K562 (cell line): ENCODE results near the gene GBA2. TPM values are rescaled to one million over a fixed set of nuclear protein-coding genes. Genes with fewer than 3 reads are reported as not detected.

Experiments
- ARNT ChIP-seq, 2 experiments: fragments of 450-650 bp; IDR thresholded peaks; 2 replicates each; pipeline ENCODE4 v1.6.1; 2016; ENCODE audit warnings: mild to moderate bottlenecking in 1 of 2
- CREBBP ChIP-seq: IDR thresholded peaks from one replicate; pipeline ENCODE4 v1.6.1; 2012; ENCODE audit warnings: low read depth, mild to moderate bottlenecking, control low read depth, inconsistent platforms, low read length
- EGR1 ChIP-seq: fragments of 450-650 bp; conservative IDR thresholded peaks from 2 replicates; pipeline ENCODE4 v1.6.1; 2017; ENCODE audit warnings: mild to moderate bottlenecking
- GTF2F1 ChIP-seq: IDR thresholded peaks from 2 replicates; pipeline ENCODE4 v1.6.1; 2011; ENCODE audit warnings: low read depth, low read length, improper control_type of control experiment
- HBP1 ChIP-seq: fragments of 450-650 bp; formaldehyde crosslinking; IDR thresholded peaks from 2 replicates; pipeline ENCODE4 v1.4.0; 2022; ENCODE audit warnings: missing genetic modification characterization
- IFI16 ChIP-seq: fragments of 250-450 bp; sonication (Bioruptor Pico); IDR thresholded peaks from 2 replicates; pipeline ENCODE4 v2.1.2; 2022; ENCODE audit warnings: mild to moderate bottlenecking, inconsistent platforms
- MAFK ChIP-seq: IDR thresholded peaks from 2 replicates; pipeline ENCODE4 v1.6.1; 2011; ENCODE audit warnings: low read length, improper control_type of control experiment
- MED1 ChIP-seq: sonication (generic); formaldehyde crosslinking; IDR thresholded peaks from 2 replicates; pipeline ENCODE4 v1.8.1; 2023; ENCODE audit warnings: missing genetic modification reagents, borderline replicate concordance
- MYNN ChIP-seq, 2 experiments: sonication (generic); formaldehyde crosslinking in 1 of 2; IDR thresholded peaks; 2 replicates each; pipeline versions ENCODE4 v1.5.0 to v1.6.1; 2016 to 2020; ENCODE audit warnings: antibody characterized with exemption in 1 of 2, missing genetic modification reagents in 1 of 2
- NFIC ChIP-seq: fragments of 450-650 bp; IDR thresholded peaks from 2 replicates; pipeline ENCODE4 v1.6.1; 2017; ENCODE audit warnings: mild to moderate bottlenecking, inconsistent platforms
- NR2F6 ChIP-seq: fragments of 450-650 bp; formaldehyde crosslinking; IDR thresholded peaks from 2 replicates; pipeline ENCODE4 v1.4.0; 2020; ENCODE audit warnings: mild to moderate bottlenecking
- NUFIP1 ChIP-seq: fragments of 450-650 bp; IDR thresholded peaks from 2 replicates; pipeline ENCODE4 v1.6.1; 2018; ENCODE audit not compliant: partially characterized antibody
- POLR2B ChIP-seq: fragments of 450-650 bp; IDR thresholded peaks from 2 replicates; pipeline ENCODE4 v1.6.1; 2018; ENCODE audit warnings: low read depth; ENCODE audit not compliant: partially characterized antibody
- RB1 ChIP-seq: fragments of 450-650 bp; IDR thresholded peaks from 2 replicates; pipeline ENCODE4 v1.6.1; 2017; ENCODE audit warnings: low read depth, mild to moderate bottlenecking
- SMAD4 ChIP-seq: fragments of 250-450 bp; sonication (Bioruptor Pico); conservative IDR thresholded peaks from 2 replicates; pipeline ENCODE4 v1.8.0; 2021; ENCODE audit warnings: inconsistent platforms, mild to moderate bottlenecking, moderate library complexity
- SREBF2 ChIP-seq: sonication (generic); formaldehyde crosslinking; IDR thresholded peaks from 2 replicates; pipeline ENCODE4 v1.4.0; 2020; ENCODE audit warnings: mild to moderate bottlenecking, missing genetic modification reagents
- TAF15 ChIP-seq: fragments of 200-400 bp; formaldehyde crosslinking; IDR thresholded peaks from 2 replicates; pipeline ENCODE4 v1.6.1; 2017; ENCODE audit warnings: mild to moderate bottlenecking, low read depth, low read length, moderate library complexity
- USF1 ChIP-seq: sonication (generic); formaldehyde crosslinking; IDR thresholded peaks from 2 replicates; pipeline ENCODE4 v1.9.0; 2022; ENCODE audit warnings: mild to moderate bottlenecking, missing genetic modification reagents
- YY1 ChIP-seq, 3 experiments: IDR thresholded peaks; 2 replicates each; pipeline ENCODE4 v1.6.1; 2011; ENCODE audit warnings: low read length in 2 of 3, mild to moderate bottlenecking in 2 of 3, moderate library complexity in 2 of 3, borderline replicate concordance in 1 of 3, control low read depth in 1 of 3, low read depth in 1 of 3; ENCODE audit not compliant: insufficient read depth in 3 of 3, insufficient replicate concordance in 2 of 3, control insufficient read depth in 1 of 3, insufficient read length in 1 of 3; ENCODE audit errors: extremely low read depth in 1 of 3
- ZBTB2 ChIP-seq: fragments of 450-650 bp; IDR thresholded peaks from 2 replicates; pipeline ENCODE4 v1.6.1; 2016; ENCODE audit warnings: antibody characterized with exemption
- ZNF121 ChIP-seq: sonication (generic); formaldehyde crosslinking; conservative IDR thresholded peaks from 2 replicates; pipeline ENCODE4 v1.8.0; 2022; ENCODE audit warnings: missing genetic modification reagents
- ZNF140 ChIP-seq: fragments of 250-450 bp; sonication (Bioruptor Pico); IDR thresholded peaks from 2 replicates; pipeline ENCODE4 v1.8.0; 2021; ENCODE audit warnings: moderate library complexity, mild to moderate bottlenecking, inconsistent platforms
- ZNF175 ChIP-seq: fragments of 200-800 bp; sonication (Bioruptor generic); IDR thresholded peaks from 2 replicates; pipeline ENCODE4 v1.6.1; 2016; ENCODE audit warnings: low read depth, mild to moderate bottlenecking, missing genetic modification characterization, missing compliant biosample characterization
- ZNF347 ChIP-seq: fragments of 450-650 bp; formaldehyde crosslinking; IDR thresholded peaks from 2 replicates; pipeline ENCODE4 v1.4.0; 2020; ENCODE audit warnings: low read depth, mild to moderate bottlenecking, moderate library complexity
- ZNF561 ChIP-seq: fragments of 450-650 bp; formaldehyde crosslinking; conservative IDR thresholded peaks from 2 replicates; pipeline ENCODE4 v1.4.0; 2020; ENCODE audit warnings: mild to moderate bottlenecking, moderate library complexity
- ZNF778 ChIP-seq: fragments of 450-650 bp; formaldehyde crosslinking; IDR thresholded peaks from 2 replicates; pipeline ENCODE4 v1.4.0; 2020; ENCODE audit warnings: mild to moderate bottlenecking, moderate library complexity
- polyA plus RNA-seq, 8 experiments: library from polyadenylated mRNA; depleted of rRNA in 4 of 8; stranded (reverse) in 5 of 8; unstranded in 3 of 8; fragments of >200 nt; fragmentation: Nextera tagmentation in 2 of 8; fragmentation: Illumina TruSeq in 1 of 8; extraction: Ambion mirVana in 2 of 8; extraction: Trizol in 1 of 8; gene quantifications; 2 replicates each; pipeline versions ENCODE4 v1.2.1 to v1.2.3, GENCODE V29; 2011 to 2014; ENCODE audit warnings: inconsistent platforms in 1 of 8, missing spikeins in 1 of 8
- total RNA-seq, 7 experiments: library from RNA; depleted of rRNA in 6 of 7; stranded (reverse); fragments of >200 nt in 6 of 7; fragmentation: Illumina TruSeq in 2 of 7; extraction: Trizol in 2 of 7; gene quantifications; 2 replicates each; pipeline versions ENCODE4 v1.2.1 to v1.2.3, GENCODE V29; 2011 to 2021; ENCODE audit warnings: low replicate concordance in 1 of 7

The GBA2 gene
- total and polyA plus RNA-seq, 9 of the 15 experiments (the other 6 are each of a cell fraction or from before 2014, with no cell fraction given): 14.1 to 60.4 (median 32.1) TPM

GRCh38 chr9:35756275-35757225 is 7.5 kb upstream of the GBA2 start (continued):
- TF ChIP-seq SREBF2 (CRISPR knock-in tag): no peak
- TF ChIP-seq GTF2F1: no peak
- no peak for TF ChIP-seq MYNN (IDR thresholded peaks at IDR 0.05)
- no peak for TF ChIP-seq MYNN (CRISPR knock-in tag; IDR thresholded peaks at IDR 0.05)
- TF ChIP-seq ZNF347: no peak
- TF ChIP-seq EGR1: no peak
- no peak for TF ChIP-seq NUFIP1
- TF ChIP-seq RB1: no peak
- TF ChIP-seq IFI16 (CRISPR knock-in tag): no peak
- no peak for TF ChIP-seq ZNF561 (CRISPR knock-in tag)
- TF ChIP-seq ZNF778 (CRISPR knock-in tag): no peak
- peak; percentile 30; the same call in 1 of the 2 replicates for TF ChIP-seq NFIC
- peak in 1 of 3 experiments; percentile 3 for TF ChIP-seq YY1 (IDR thresholded peaks at IDR 0.05; ENCODE audit: borderline replicate concordance in 1 of 3, control insufficient read depth in 1 of 3, extremely low read depth in 1 of 3, insufficient read depth in 3 of 3, insufficient read length in 1 of 3, insufficient replicate concordance in 2 of 3, low read depth in 1 of 3, low read length in 2 of 3)
- TF ChIP-seq POLR2B: peak; percentile 42
- no peak for TF ChIP-seq MAFK
- no peak for TF ChIP-seq ARNT (IDR thresholded peaks at IDR 0.05)
- no peak for TF ChIP-seq NR2F6
- TF ChIP-seq CREBBP: no peak
- TF ChIP-seq TAF15: no peak
- TF ChIP-seq HBP1: no peak
- no peak for TF ChIP-seq MED1 (CRISPR knock-in tag)
- TF ChIP-seq ZNF121 (CRISPR knock-in tag): no peak
- no peak for TF ChIP-seq SMAD4
- TF ChIP-seq USF1 (CRISPR knock-in tag): no peak
- TF ChIP-seq ZNF140: no peak
- no peak for TF ChIP-seq ZNF175 (CRISPR knock-in tag)
- no peak for TF ChIP-seq ZBTB2
